Effector CD8-positive, alpha-beta T cell (primary cell): ENCODE results near the gene NOC2L.
"Not testable (repeated sequence)": the region's sequence is repeated elsewhere in the genome, so short reads cannot be mapped to it uniquely, and the experiment has no call there.

Experiments
- DNase-seq: peaks from one replicate; lab custom pipeline; 2025; lab: John Stamatoyannopoulos, UW

Gene NOC2L

DNA sequence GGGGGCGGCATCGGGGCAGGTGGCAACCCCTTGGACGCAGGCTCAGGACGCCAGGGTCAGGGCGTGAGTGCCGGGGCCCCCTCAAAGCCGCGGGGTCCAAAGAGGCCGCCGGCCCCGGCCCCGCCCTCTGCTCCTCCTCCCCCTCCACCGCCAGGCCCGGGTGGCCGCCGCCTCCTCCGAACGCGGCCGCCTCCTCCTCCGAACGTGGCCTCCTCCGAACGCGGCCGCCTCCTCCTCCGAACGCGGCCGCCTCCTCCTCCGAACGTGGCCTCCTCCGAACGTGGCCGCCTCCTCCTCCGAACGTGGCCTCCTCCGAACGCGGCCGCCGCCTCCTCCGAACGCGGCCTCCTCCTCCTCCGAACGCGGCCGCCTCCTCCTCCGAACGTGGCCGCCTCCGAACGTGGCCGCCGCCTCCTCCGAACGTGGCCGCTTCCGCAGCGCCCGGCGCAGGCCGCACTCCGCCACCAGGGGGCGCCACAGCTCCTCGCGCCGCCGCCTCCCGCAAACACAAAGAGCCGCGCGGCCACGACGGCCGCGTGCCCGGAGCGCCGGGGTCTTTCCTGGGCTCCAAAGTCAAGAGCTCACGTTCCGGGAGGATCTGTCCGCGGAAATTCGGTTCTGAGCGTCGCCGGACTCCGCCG, 54.6 kb downstream of the NOC2L start:
- peak; percentile 68 for DNase-seq

DNA sequence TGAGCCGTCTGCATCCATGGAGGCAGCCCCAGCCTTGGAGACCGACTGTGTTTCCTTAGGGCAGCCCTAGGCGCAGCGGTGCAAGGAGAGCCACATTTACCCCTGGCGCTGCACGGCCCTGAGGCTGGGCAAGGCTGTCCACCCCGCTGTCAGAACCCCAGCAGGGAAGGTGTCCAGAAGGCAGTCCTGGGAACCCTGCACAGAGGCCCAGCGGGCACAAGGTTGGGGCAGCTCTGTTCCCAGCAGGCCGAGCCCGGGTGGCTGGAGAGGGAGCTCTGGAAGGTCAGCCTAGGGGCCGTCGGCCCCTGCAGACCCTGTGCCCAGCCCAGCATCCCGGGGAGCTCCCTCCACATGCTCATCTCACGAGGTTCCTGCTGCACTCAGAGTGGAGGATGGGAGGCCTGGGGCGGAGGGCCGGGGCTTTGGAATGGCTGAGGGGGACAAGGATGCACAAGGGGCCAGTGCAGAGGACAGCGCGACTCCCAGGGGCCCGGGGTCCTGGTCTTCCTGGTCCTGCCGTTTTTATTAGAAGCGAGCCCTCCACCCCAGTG, 55.3 kb downstream of the NOC2L start:
- DNase-seq: no peak

DNA sequence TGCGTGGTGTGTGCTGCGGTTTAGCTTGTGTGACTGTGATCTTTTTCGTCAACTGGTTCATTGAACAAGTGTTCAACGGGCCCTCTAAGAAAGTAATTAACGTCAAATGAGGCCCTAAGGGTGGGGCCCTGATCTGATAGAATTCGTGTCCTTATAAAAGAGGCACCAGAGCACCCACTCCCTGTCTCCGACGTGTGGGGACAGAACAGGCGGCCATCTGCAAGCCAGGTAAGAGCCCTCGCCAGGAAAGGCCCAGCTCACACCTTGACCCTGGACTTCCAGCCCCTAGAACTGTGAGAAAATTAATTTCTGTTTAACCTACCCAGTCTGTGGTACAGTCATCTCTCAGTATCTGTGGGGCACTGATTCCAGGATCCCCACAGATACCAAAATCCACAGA, 55.8 kb downstream of the NOC2L start:
- DNase-seq: no peak

DNA sequence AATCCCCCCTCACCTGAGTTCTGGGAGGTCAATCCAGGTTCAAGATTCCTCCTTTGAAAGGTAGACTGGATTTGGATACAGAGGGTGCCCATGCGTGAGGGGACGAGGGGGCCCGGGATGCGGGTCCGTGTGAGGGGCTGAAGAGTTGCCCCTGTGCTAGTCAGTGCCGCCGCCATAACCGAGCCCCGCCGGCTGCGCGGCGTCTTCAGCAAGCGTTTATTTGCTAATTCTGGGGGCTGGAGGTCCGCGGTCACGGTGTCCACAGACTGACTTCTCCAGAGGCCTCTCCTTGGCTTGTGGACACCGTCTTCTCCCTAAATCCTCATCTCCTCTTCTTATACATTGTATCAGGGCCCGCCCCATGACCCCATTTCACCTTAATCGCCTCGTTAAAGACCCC, 56.3 kb downstream of the NOC2L start:
- DNase-seq: no peak

- DNase-seq: no peak
These were observed 57.8 kb downstream of the NOC2L start for GRCh38 chr1:901108-901859.

GRCh38 chr1:899636-900317, 59.3 kb downstream of the NOC2L start:
- no peak for DNase-seq

- not testable (repeated sequence) for DNase-seq
These were observed 61.1 kb downstream of the NOC2L start for GRCh38 chr1:897951-898350.

DNA sequence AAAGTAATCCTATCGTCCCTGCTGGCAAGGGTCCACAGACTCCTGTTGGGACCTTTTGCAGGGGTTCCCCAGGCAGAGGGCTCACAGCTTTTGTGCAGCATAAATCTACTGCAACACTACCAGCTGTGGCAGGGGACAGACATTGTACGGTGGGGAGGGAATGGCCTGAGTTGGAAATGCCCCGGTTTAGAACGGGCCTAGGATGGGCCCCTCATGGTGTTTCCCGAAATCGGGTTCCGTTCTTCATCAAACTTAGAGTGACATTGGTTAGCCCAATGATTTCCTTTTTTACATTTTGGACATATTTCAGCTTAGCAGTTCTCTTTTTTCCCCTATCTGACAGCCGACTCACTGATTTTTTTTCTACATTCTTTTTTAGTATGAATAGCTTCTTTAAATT, 61.8 kb downstream of the NOC2L start:
- no peak for DNase-seq
